Endothelial cell of umbilical vein (primary cell): ENCODE results near the gene CHIT1. TPM values are rescaled to one million over a fixed set of nuclear protein-coding genes. Genes with fewer than 3 reads are reported as not detected.

Experiments used
- BruUV-seq: library from RNA; stranded (reverse); fragments of 400-500 nt; replicated peaks from 2 replicates; lab custom pipeline; 2021; lab: Mats Ljungman, UMichigan
- CTCF ChIA-PET: fragments of 300-600, 350-600 bp; sonication (Branson Sonifier 250); formaldehyde crosslinking; loops from one replicate; lab custom pipeline; 2021; ENCODE audit warnings: antibody characterized with exemption, inconsistent platforms; lab: Charles Lee
- POLR2A ChIA-PET: fragments of 300-600, 350-600 bp; sonication (Branson Sonifier 250); formaldehyde crosslinking; loops from one replicate; lab custom pipeline; 2021; ENCODE audit warnings: antibody characterized with exemption, inconsistent platforms; lab: Charles Lee
- DNase-seq: peaks from one replicate; pipeline ENCODE4 v3.0.0-alpha.2; 2011; ENCODE audit warnings: low read depth, low spot score
- FAIRE-seq: peaks from 2 replicates; lab custom pipeline; 2011; peaks lifted over from hg19 to GRCh38; lab: Jason Lieb, UNC
- H2AFZ ChIP-seq: 2 replicates; pipeline ENCODE4 v1.6.0; 2012; ENCODE audit warnings: low read depth, low read length, control low read depth, inconsistent platforms
- H3K27ac ChIP-seq: 2 replicates; pipeline ENCODE4 v1.5.1; 2011; ENCODE audit warnings: low read depth, mild to moderate bottlenecking, control low read depth, low read length, moderate library complexity; ENCODE audit not compliant: insufficient read depth
- H3K27me3 ChIP-seq, 2 experiments: 2 replicates each; pipeline versions ENCODE4 v1.6.0 to v1.6.1; 2011; ENCODE audit warnings: low read length in 2 of 2, mixed read lengths in 1 of 2; ENCODE audit not compliant: control insufficient read depth in 2 of 2, insufficient read depth in 2 of 2
- H3K36me3 ChIP-seq, 2 experiments: 2 replicates in 1 of 2; 3 replicates in 1 of 2; pipeline ENCODE4 v1.5.1; 2011; ENCODE audit warnings: low read length in 2 of 2, mild to moderate bottlenecking in 1 of 2, moderate library complexity in 1 of 2; ENCODE audit not compliant: control insufficient read depth in 2 of 2, insufficient read depth in 2 of 2; ENCODE audit errors: extremely low read depth in 1 of 2
- H3K4me1 ChIP-seq: 3 replicates; pipeline ENCODE4 v1.5.1; 2011; ENCODE audit warnings: mild to moderate bottlenecking, low read length; ENCODE audit not compliant: control insufficient read depth, insufficient read depth; ENCODE audit errors: extremely low read depth
- H3K4me2 ChIP-seq: 2 replicates; pipeline ENCODE4 v1.6.1; 2011; ENCODE audit warnings: low read length, control low read depth, mixed read lengths; ENCODE audit not compliant: insufficient read depth
- H3K4me3 ChIP-seq, 3 experiments: fragments of 200-600 bp in 1 of 3; sonication (generic), shearing (Covaris generic) in 1 of 3; replicated peaks in 1 of 3; 2 replicates each; pipeline ENCODE4 v1.5.1; 2011 to 2016; ENCODE audit warnings: control low read depth in 3 of 3, low read length in 3 of 3, mild to moderate bottlenecking in 2 of 3, inconsistent platforms in 1 of 3, low read depth in 1 of 3, moderate library complexity in 1 of 3; ENCODE audit not compliant: insufficient read depth in 1 of 3
- H3K79me2 ChIP-seq: 2 replicates; pipeline ENCODE4 v1.6.0; 2012; ENCODE audit warnings: low read length, inconsistent platforms; ENCODE audit not compliant: control insufficient read depth, insufficient read depth
- H3K9ac ChIP-seq: replicated peaks from 2 replicates; pipeline ENCODE3; 2011; ENCODE audit warnings: low read length, control low read depth; ENCODE audit not compliant: insufficient read depth; ENCODE audit errors: extremely low read depth
- H3K9me1 ChIP-seq: replicated peaks from 3 replicates; pipeline ENCODE4 v1.6.0; 2011; ENCODE audit warnings: mild to moderate bottlenecking, low read length; ENCODE audit not compliant: control insufficient read depth, insufficient read depth; ENCODE audit errors: extremely low read depth
- H3K9me3 ChIP-seq: replicated peaks from 2 replicates; pipeline ENCODE4 v1.5.1; 2012; ENCODE audit warnings: low read length, inconsistent platforms; ENCODE audit not compliant: control insufficient read depth, insufficient read depth
- H4K20me1 ChIP-seq: replicated peaks from 2 replicates; pipeline ENCODE3; 2011; ENCODE audit warnings: mild to moderate bottlenecking, low read length; ENCODE audit not compliant: control insufficient read depth, insufficient read depth; ENCODE audit errors: extremely low read depth
- CTCF ChIP-seq, 2 donors: IDR thresholded peaks; 1 replicate in 1 of 2; 2 replicates in 1 of 2; pipeline ENCODE4 v1.5.1; 2011; ENCODE audit warnings: low read length in 2 of 2, mild to moderate bottlenecking in 2 of 2, moderate library complexity in 2 of 2, control low read depth in 1 of 2, inconsistent platforms in 1 of 2, low read depth in 1 of 2; ENCODE audit not compliant: insufficient read depth in 1 of 2; ENCODE audit errors: extremely low read depth in 1 of 2
- EZH2 ChIP-seq: IDR thresholded peaks from 2 replicates; pipeline ENCODE4 v1.6.1; 2012; ENCODE audit warnings: borderline replicate concordance, low read depth, mild to moderate bottlenecking, moderate library complexity, low read length, inconsistent platforms; ENCODE audit not compliant: severe bottlenecking
- FOS ChIP-seq: IDR thresholded peaks from 2 replicates; pipeline ENCODE4 v1.6.1; 2011; ENCODE audit warnings: mild to moderate bottlenecking, low read length, moderate library complexity, borderline replicate concordance; ENCODE audit not compliant: insufficient read depth
- GATA2 ChIP-seq: IDR thresholded peaks from 2 replicates; pipeline ENCODE4 v1.7.0; 2011; ENCODE audit warnings: low read depth, mild to moderate bottlenecking, moderate library complexity, mixed read lengths, low read length; ENCODE audit not compliant: insufficient read length, insufficient read depth
- JUN ChIP-seq: IDR thresholded peaks from 2 replicates; pipeline ENCODE4 v1.6.1; 2011; ENCODE audit warnings: borderline replicate concordance, low read depth; ENCODE audit not compliant: insufficient read length, insufficient read depth
- MYC ChIP-seq: IDR thresholded peaks from one replicate; pipeline ENCODE4 v1.6.1; 2011; ENCODE audit warnings: mild to moderate bottlenecking, low read depth, low read length
- POLR2A ChIP-seq: IDR thresholded peaks from 2 replicates; pipeline ENCODE4 v1.6.1; 2012; ENCODE audit warnings: low read depth, mild to moderate bottlenecking, control low read depth, low read length
- POLR2AphosphoS5 ChIP-seq: IDR thresholded peaks from 2 replicates; pipeline ENCODE4 v1.6.1; 2012; ENCODE audit warnings: low read depth, mild to moderate bottlenecking, control low read depth, low read length, moderate library complexity; ENCODE audit not compliant: insufficient read depth
- dilution Hi-C: fragments of 300-500 bp; cut with MboI; formaldehyde crosslinking; loops from one replicate; pipeline ENCODE4 v1.15.0; 2019; ENCODE audit warnings: low sequenced_read_pairs; ENCODE audit not compliant: extremely low pct_ligation_motif_present
- intact Hi-C: fragments of 100-400 bp; cut with micrococcal nuclease; formaldehyde crosslinking; loops from one replicate; pipeline ENCODE4 v1.10.0; 2022
- polyA plus RNA-seq, 4 experiments: library from polyadenylated mRNA; depleted of rRNA in 3 of 4; stranded (reverse) in 3 of 4; unstranded in 1 of 4; fragments of >200 nt; gene quantifications; 2 replicates each; pipeline versions ENCODE4 v1.2.1 to v1.2.3, GENCODE V29; 2011 to 2012; ENCODE audit warnings: missing spikeins in 1 of 4
- total RNA-seq: library from RNA; stranded (reverse); gene quantifications from 2 replicates; pipeline ENCODE4 v1.2.3, GENCODE V29; 2021
- TF ChIP-seq, protein P1 (sequence below): IDR thresholded peaks from 2 replicates; pipeline ENCODE4 v1.6.1; 2011; ENCODE audit not compliant: insufficient read depth, insufficient read length

The CHIT1 gene
- total and polyA plus RNA-seq, 2 donors (not counting 3 experiments of a cell fraction or from before 2014, with no cell fraction given) = not detected

GRCh38 chr1:203272633-203273205 lies 43.2 kb upstream of the CHIT1 start:
- DNase-seq (no peak), FAIRE-seq (no peak)
- dilution Hi-C loops = no loop called here
- Histone ChIP-seq H3K4me2 (no peak overlapping the region), H3K27ac (no peak overlapping the region), H3K36me3 (no peaks in the 10 kb centered on the region), H3K4me1 (peaks cover 7% of the 10 kb centered on the region), H3K79me2 (no peaks in the 10 kb centered on the region), H3K4me3 (no peak overlapping the region), H3K9me1 (no peaks in the 10 kb centered on the region), H3K9me3 (no peaks in the 10 kb centered on the region), H3K27me3 (peaks cover 2 to 4% of the 10 kb centered on the region in 2 experiments), H3K9ac (no peak overlapping the region), H4K20me1 (no peaks in the 10 kb centered on the region), H2AFZ (no peak overlapping the region)
- no peak for TF ChIP-seq EZH2
- TF ChIP-seq, protein P1, sequence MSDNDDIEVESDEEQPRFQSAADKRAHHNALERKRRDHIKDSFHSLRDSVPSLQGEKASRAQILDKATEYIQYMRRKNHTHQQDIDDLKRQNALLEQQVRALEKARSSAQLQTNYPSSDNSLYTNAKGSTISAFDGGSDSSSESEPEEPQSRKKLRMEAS = no peak
- TF ChIP-seq MYC = no peak
- TF ChIP-seq JUN = no peak
- TF ChIP-seq GATA2 = no peak
- TF ChIP-seq CTCF (IDR thresholded peaks at IDR 0.05; ENCODE audit: extremely low read depth in 1 of 2, insufficient read depth in 1 of 2, low read depth in 1 of 2, low read length in 2 of 2) = no peak
- no peak for TF ChIP-seq FOS
- TF ChIP-seq POLR2AphosphoS5 = no peak
- no peak for TF ChIP-seq POLR2A
- no TSS peak for BruUV-seq
- ChIA-PET CTCF (interaction anchor here (0.6 to 19.8 kb wide), 44 partner anchors 8 to 429 kb away, joined by 3 to 1014 read pairs (median 4); partner anchors contain the start of genes ADORA1, BTG2, FMOD and MYBPH), POLR2A (interaction anchor here (0.6 to 1.0 kb wide), 2 partner anchors 34 to 55 kb away, joined by 4 to 5 read pairs; no protein-coding TSS in a partner anchor)
- intact Hi-C loops = loop anchor here (1.0 to 2.0 kb wide), 6 partner anchors 18 to 215 kb away; partner anchors contain the start of gene BTG2
